IPS-20b (cell line): ENCODE data around the gene TFB1M.
"Not testable (repeated sequence)": the region's sequence is repeated elsewhere in the genome, so short reads cannot be mapped to it uniquely, and the experiment has no call there.

Source experiments
- H3K27ac ChIP-seq: one replicate; pipeline ENCODE4 v1.5.1; 2013; ENCODE audit warnings: low read length
- H3K27me3 ChIP-seq: 2 replicates; pipeline ENCODE4 v1.6.1; 2013; ENCODE audit warnings: mild to moderate bottlenecking, low read length, inconsistent platforms; ENCODE audit not compliant: insufficient read depth
- H3K36me3 ChIP-seq: 2 replicates; pipeline ENCODE4 v1.6.1; 2013; ENCODE audit warnings: low read depth, mild to moderate bottlenecking, inconsistent platforms, low read length, moderate library complexity; ENCODE audit not compliant: insufficient read depth
- H3K4me1 ChIP-seq: 2 replicates; pipeline ENCODE4 v1.6.1; 2013; ENCODE audit warnings: mild to moderate bottlenecking, control low read depth, inconsistent platforms, low read length, moderate library complexity; ENCODE audit not compliant: insufficient read depth
- H3K4me3 ChIP-seq: 2 replicates; pipeline ENCODE4 v1.5.1; 2013; ENCODE audit warnings: mild to moderate bottlenecking, low read length, inconsistent platforms
- H3K9ac ChIP-seq: 2 replicates; pipeline ENCODE4 v1.6.1; 2013; ENCODE audit warnings: low read depth, mild to moderate bottlenecking, inconsistent platforms, low read length, moderate library complexity
- H3K9me3 ChIP-seq: 2 replicates; pipeline ENCODE4 v1.6.1; 2013; ENCODE audit warnings: mild to moderate bottlenecking, low read depth, low read length, inconsistent platforms; ENCODE audit not compliant: insufficient read depth

The TFB1M gene

GRCh38 chr6:155344341-155345006 lies 30.2 kb upstream of the TFB1M start:
- Histone ChIP-seq H3K27ac (no peak overlapping the region), H3K27me3 (no peaks in the 10 kb centered on the region), H3K9ac (no peak overlapping the region), H3K4me1 (no peaks in the 10 kb centered on the region), H3K9me3 (no peaks in the 10 kb centered on the region), H3K4me3 (no peak overlapping the region), H3K36me3 (no peaks in the 10 kb centered on the region)

- Histone ChIP-seq H3K9ac (no peak overlapping the region), H3K27ac (no peak overlapping the region)
These were observed 27.0 kb upstream of the TFB1M start for GRCh38 chr6:155341130-155341828.

GRCh38 chr6:155340464-155341129 lies 26.3 kb upstream of the TFB1M start:
- Histone ChIP-seq H3K4me3 (no peak overlapping the region), H3K9me3 (no peaks in the 10 kb centered on the region), H3K27me3 (no peaks in the 10 kb centered on the region), H3K9ac (no peak overlapping the region), H3K4me1 (no peaks in the 10 kb centered on the region), H3K27ac (no peak overlapping the region), H3K36me3 (no peaks in the 10 kb centered on the region)

More at GRCh38 chr6:155341130-155341828, 27.0 kb upstream of the TFB1M start:
- no peaks in the 10 kb centered on the region for H3K27me3 ChIP-seq
- H3K4me3 ChIP-seq = no peak overlapping the region
- no peaks in the 10 kb centered on the region for H3K36me3 ChIP-seq
- H3K9me3 ChIP-seq = no peaks in the 10 kb centered on the region
- no peaks in the 10 kb centered on the region for H3K4me1 ChIP-seq

- not testable (repeated sequence) for H3K9me3 ChIP-seq, H3K27ac ChIP-seq, H3K27me3 ChIP-seq, H3K9ac ChIP-seq, H3K4me3 ChIP-seq, H3K4me1 ChIP-seq, H3K36me3 ChIP-seq
These were observed 25.6 kb upstream of the TFB1M start for GRCh38 chr6:155339929-155340328.

- H3K36me3 ChIP-seq, H3K4me3 ChIP-seq, H3K4me1 ChIP-seq, H3K27ac ChIP-seq, H3K9me3 ChIP-seq, H3K27me3 ChIP-seq, H3K9ac ChIP-seq: not testable (repeated sequence)
These were observed 24.0 kb upstream of the TFB1M start for GRCh38 chr6:155338237-155338636.

- no peak overlapping the region for H3K4me3 ChIP-seq
- no peaks in the 10 kb centered on the region for H3K36me3 ChIP-seq
- H3K9me3 ChIP-seq = no peaks in the 10 kb centered on the region
- H3K27me3 ChIP-seq = no peaks in the 10 kb centered on the region
- H3K4me1 ChIP-seq = no peaks in the 10 kb centered on the region
- no peak overlapping the region for H3K27ac ChIP-seq
- H3K9ac ChIP-seq = no peak overlapping the region
These were observed 21.0 kb upstream of the TFB1M start for GRCh38 chr6:155335265-155335664.

GRCh38 chr6:155334073-155334472 lies 19.8 kb upstream of the TFB1M start:
- not testable (repeated sequence) for H3K4me1 ChIP-seq, H3K9ac ChIP-seq, H3K4me3 ChIP-seq, H3K36me3 ChIP-seq, H3K9me3 ChIP-seq, H3K27me3 ChIP-seq, H3K27ac ChIP-seq

GRCh38 chr6:155333414-155333813 lies 19.1 kb upstream of the TFB1M start:
- Histone ChIP-seq H3K27me3 (no peaks in the 10 kb centered on the region), H3K9me3 (no peaks in the 10 kb centered on the region), H3K36me3 (no peaks in the 10 kb centered on the region), H3K9ac (no peak overlapping the region), H3K27ac (no peak overlapping the region), H3K4me3 (no peak overlapping the region), H3K4me1 (no peaks in the 10 kb centered on the region)

GRCh38 chr6:155330922-155331321 lies 16.6 kb upstream of the TFB1M start:
- no peaks in the 10 kb centered on the region for H3K36me3 ChIP-seq
- no peaks in the 10 kb centered on the region for H3K4me1 ChIP-seq
- H3K27me3 ChIP-seq = no peaks in the 10 kb centered on the region
- H3K4me3 ChIP-seq = no peak overlapping the region
- H3K27ac ChIP-seq = no peak overlapping the region
- H3K9me3 ChIP-seq = no peaks in the 10 kb centered on the region
- H3K9ac ChIP-seq = no peak overlapping the region

- Histone ChIP-seq H3K27ac (no peak overlapping the region), H3K9ac (no peak overlapping the region), H3K36me3 (no peaks in the 10 kb centered on the region), H3K4me3 (no peak overlapping the region), H3K9me3 (no peaks in the 10 kb centered on the region), H3K4me1 (no peaks in the 10 kb centered on the region), H3K27me3 (no peaks in the 10 kb centered on the region)
These were observed 15.9 kb upstream of the TFB1M start for GRCh38 chr6:155330133-155330734.

- Histone ChIP-seq H3K4me3 (no peak overlapping the region), H3K36me3 (no peaks in the 10 kb centered on the region), H3K4me1 (no peaks in the 10 kb centered on the region), H3K9me3 (no peaks in the 10 kb centered on the region), H3K9ac (no peak overlapping the region), H3K27ac (no peak overlapping the region), H3K27me3 (no peaks in the 10 kb centered on the region)
These were observed 15.3 kb upstream of the TFB1M start for GRCh38 chr6:155329460-155330132.
